ENCODE data around the gene NT5DC2.

GRCh38 chr3:52480768-52481715 lies 52.6 kb downstream of the NT5DC2 start:
- no peak for TF ChIP-seq POLR2A (IDR thresholded peaks at IDR 0.05)
- no peak for TF ChIP-seq CTCF (IDR thresholded peaks at IDR 0.05)

Data from adrenal gland (tissue), 5 donors.